Neural progenitor cell (in vitro differentiated cells): ENCODE measurements around the gene ELL. TPM values are rescaled to one million over a fixed set of nuclear protein-coding genes. Genes with fewer than 3 reads are reported as not detected.
"Not testable (repeated sequence)": the region's sequence is repeated elsewhere in the genome, so short reads cannot be mapped to it uniquely, and the experiment has no call there.

Source experiments
- DNase-seq: peaks from one replicate; pipeline ENCODE4 v3.0.0-alpha.2; 2016; ENCODE audit warnings: low spot score
- H2AFZ ChIP-seq: fragments of 200-600 bp; sonication (generic); replicated peaks from 2 replicates; pipeline ENCODE4 v1.6.1; 2016; ENCODE audit warnings: antibody characterized with exemption
- H3F3A ChIP-seq: fragments of 200-600 bp; sonication (generic); 2 replicates; pipeline ENCODE4 v1.6.1; 2016; ENCODE audit warnings: antibody characterized with exemption, low read depth
- H3K27ac ChIP-seq: fragments of 200-600 bp; sonication (generic); 2 replicates; pipeline ENCODE4 v1.5.1; 2016; ENCODE audit warnings: mild to moderate bottlenecking
- H3K27me3 ChIP-seq: fragments of 200-600 bp; sonication (generic); 2 replicates; pipeline ENCODE4 v1.6.1; 2016; ENCODE audit warnings: mild to moderate bottlenecking, moderate library complexity
- H3K36me3 ChIP-seq: fragments of 200-600 bp; sonication (generic); 2 replicates; pipeline ENCODE4 v1.5.1; 2016
- H3K4me1 ChIP-seq: fragments of 200-600 bp; sonication (generic); 2 replicates; pipeline ENCODE4 v1.6.1; 2016; ENCODE audit warnings: mixed run types
- H3K4me2 ChIP-seq: fragments of 200-600 bp; sonication (generic); 2 replicates; pipeline ENCODE4 v1.6.1; 2016
- H3K4me3 ChIP-seq: fragments of 200-600 bp; sonication (generic); 2 replicates; pipeline ENCODE4 v1.5.1; 2016
- H3K79me2 ChIP-seq: fragments of 200-600 bp; sonication (generic); 2 replicates; pipeline ENCODE4 v1.6.1; 2016; ENCODE audit warnings: low read depth
- H3K9ac ChIP-seq: fragments of 200-600 bp; sonication (generic); 2 replicates; pipeline ENCODE4 v1.6.1; 2016
- H3K9me3 ChIP-seq: fragments of 200-600 bp; sonication (generic); 2 replicates; pipeline ENCODE4 v1.5.1; 2016; ENCODE audit warnings: low read depth
- H4K20me1 ChIP-seq: fragments of 200-600 bp; sonication (generic); 2 replicates; pipeline ENCODE4 v1.6.1; 2016; ENCODE audit warnings: low read depth
- H3K27ac Mint-ChIP-seq: 3 replicates; pipeline ENCODE4 v1.8.0; 2021; ENCODE audit warnings: mixed read lengths
- H3K27me3 Mint-ChIP-seq: 2 replicates; pipeline ENCODE4 v1.8.0; 2022; ENCODE audit warnings: low read depth, mild to moderate bottlenecking, inconsistent platforms, moderate library complexity, mixed read lengths; ENCODE audit not compliant: insufficient read depth
- H3K36me3 Mint-ChIP-seq: 3 replicates; pipeline ENCODE4 v1.8.0; 2021; ENCODE audit warnings: mixed read lengths
- H3K4me1 Mint-ChIP-seq: 3 replicates; pipeline ENCODE4 v1.8.0; 2021; ENCODE audit warnings: mixed read lengths
- H3K4me3 Mint-ChIP-seq: 3 replicates; pipeline ENCODE4 v1.8.0; 2021; ENCODE audit warnings: mild to moderate bottlenecking, moderate library complexity, mixed read lengths
- H3K9me3 Mint-ChIP-seq: 3 replicates; pipeline ENCODE4 v1.8.0; 2020; ENCODE audit warnings: mixed read lengths
- CTCF ChIP-seq: fragments of 200-600 bp; sonication (generic); IDR thresholded peaks from 2 replicates; pipeline ENCODE4 v1.5.1; 2017; ENCODE audit warnings: antibody characterized with exemption, mild to moderate bottlenecking
- EZH2 ChIP-seq: fragments of 200-600 bp; sonication (generic); IDR thresholded peaks from 2 replicates; pipeline ENCODE4 v1.6.1; 2017; ENCODE audit warnings: antibody characterized with exemption, mild to moderate bottlenecking, moderate library complexity
- EZH2phosphoT487 ChIP-seq: fragments of 200-600 bp; sonication (generic); IDR thresholded peaks from 2 replicates; pipeline ENCODE4 v1.6.1; 2017; ENCODE audit warnings: antibody characterized with exemption
- total RNA-seq: library from RNA; depleted of rRNA; stranded (reverse); fragments of >200 nt; gene quantifications from 2 replicates; pipeline ENCODE4 v1.2.3, GENCODE V29; 2015; ENCODE audit warnings: low replicate concordance

ELL gene
- total RNA-seq, 1 donor from 2014 or later = 2.9 TPM

GRCh38 chr19:18529782-18530181 lies 7.9 kb upstream of the ELL start:
- no peak overlapping the region for H3K4me3 Mint-ChIP-seq
- TF ChIP-seq EZH2phosphoT487 = no peak
- no peak overlapping the region for H3K4me2 ChIP-seq
- H3K27ac Mint-ChIP-seq = no peak overlapping the region
- peaks cover 8% of the 10 kb centered on the region for H3K36me3 Mint-ChIP-seq
- H3K9me3 ChIP-seq = no peaks in the 10 kb centered on the region
- no peaks in the 10 kb centered on the region for H3K36me3 ChIP-seq
- no peak overlapping the region for H3K4me3 ChIP-seq
- no peaks in the 10 kb centered on the region for H3K9me3 Mint-ChIP-seq
- no peaks in the 10 kb centered on the region for H3K27me3 ChIP-seq
- DNase-seq = no peak
- H4K20me1 ChIP-seq = no peaks in the 10 kb centered on the region
- no peak overlapping the region for H3K9ac ChIP-seq
- no peaks in the 10 kb centered on the region for H3K27me3 Mint-ChIP-seq
- H3K4me1 ChIP-seq = no peaks in the 10 kb centered on the region
- no peak overlapping the region for H3K27ac ChIP-seq
- no peaks in the 10 kb centered on the region for H3K4me1 Mint-ChIP-seq
- H3F3A ChIP-seq = no peaks in the 10 kb centered on the region
- H3K79me2 ChIP-seq = no peaks in the 10 kb centered on the region
- H2AFZ ChIP-seq = no peak overlapping the region

- no peak for TF ChIP-seq CTCF
- peak overlapping the region; percentile 33 for H3K27ac Mint-ChIP-seq
- Histone ChIP-seq H3K9ac (no peak overlapping the region), H3K4me2 (no peak overlapping the region), H3K4me1 (no peaks in the 10 kb centered on the region), H2AFZ (no peak overlapping the region), H3K79me2 (peaks cover 2% of the 10 kb centered on the region), H3K36me3 (no peaks in the 10 kb centered on the region), H3K27me3 (no peaks in the 10 kb centered on the region), H3K27ac (no peak overlapping the region), H3K9me3 (no peaks in the 10 kb centered on the region), H3K4me3 (no peak overlapping the region), H4K20me1 (peaks cover 3% of the 10 kb centered on the region), H3F3A (peaks cover 16% of the 10 kb centered on the region)
- no peaks in the 10 kb centered on the region for H3K4me1 Mint-ChIP-seq
- H3K9me3 Mint-ChIP-seq = no peaks in the 10 kb centered on the region
- peaks cover 2% of the 10 kb centered on the region for H3K36me3 Mint-ChIP-seq
- H3K4me3 Mint-ChIP-seq = no peak overlapping the region
- no peaks in the 10 kb centered on the region for H3K27me3 Mint-ChIP-seq
- no peak for DNase-seq
Measured at GRCh38 chr19:18526316-18526715, 4.4 kb upstream of the ELL start.

- H3K4me1 ChIP-seq = peaks cover 7% of the 10 kb centered on the region
- Mint-ChIP-seq H3K4me3 (no peak overlapping the region), H3K9me3 (no peaks in the 10 kb centered on the region), H3K36me3 (no peaks in the 10 kb centered on the region), H3K27ac (no peak overlapping the region), H3K4me1 (peaks cover 12% of the 10 kb centered on the region), H3K27me3 (no peaks in the 10 kb centered on the region)
- no peak overlapping the region for H3K4me2 ChIP-seq
- H3K9ac ChIP-seq = no peak overlapping the region
- H3F3A ChIP-seq = peaks cover 19% of the 10 kb centered on the region
- no peak overlapping the region for H3K4me3 ChIP-seq
- H3K9me3 ChIP-seq = no peaks in the 10 kb centered on the region
- peaks cover 23% of the 10 kb centered on the region for H4K20me1 ChIP-seq
- H2AFZ ChIP-seq = no peak overlapping the region
- DNase-seq = no peak
- no peak overlapping the region for H3K27ac ChIP-seq
- no peak for TF ChIP-seq CTCF
- no peak for TF ChIP-seq EZH2
- no peak for TF ChIP-seq EZH2phosphoT487
- peaks cover 22% of the 10 kb centered on the region for H3K79me2 ChIP-seq
- no peaks in the 10 kb centered on the region for H3K36me3 ChIP-seq
- H3K27me3 ChIP-seq = peaks cover 3% of the 10 kb centered on the region
Measured at GRCh38 chr19:18523841-18524240, 2.0 kb upstream of the ELL start.

GRCh38 chr19:18522862-18523440 lies 1.1 kb upstream of the ELL start:
- not testable (repeated sequence) for H3K4me1 ChIP-seq, H3K9ac ChIP-seq, H3K27me3 Mint-ChIP-seq, H3K27ac Mint-ChIP-seq, H3K27me3 ChIP-seq, H3K9me3 Mint-ChIP-seq, H3K36me3 ChIP-seq, H3K27ac ChIP-seq, H3K4me2 ChIP-seq, H3K36me3 Mint-ChIP-seq, H2AFZ ChIP-seq, H3K9me3 ChIP-seq
- Mint-ChIP-seq H3K4me3 (peak overlapping the region; percentile 95), H3K4me1 (peaks cover 12% of the 10 kb centered on the region)
- H3F3A ChIP-seq = peaks cover 19% of the 10 kb centered on the region
- H4K20me1 ChIP-seq = peaks cover 28% of the 10 kb centered on the region
- peaks cover 31% of the 10 kb centered on the region for H3K79me2 ChIP-seq
- peak overlapping the region; percentile 10 for H3K4me3 ChIP-seq
- peak; percentile 28 for DNase-seq
